Esophagus squamous epithelium (tissue), 4 donors: ENCODE data around the gene ACOX2.

ENCODE experiments used
- POLR2A ChIP-seq, 4 donors: fragments of 450-650 bp; IDR thresholded peaks; one replicate each; pipeline ENCODE4 v1.6.1; 2017; ENCODE audit warnings: antibody characterized with exemption in 4 of 4, mild to moderate bottlenecking in 4 of 4, moderate library complexity in 3 of 4
- TF ChIP-seq, protein P1 (sequence below), 6 experiments: fragments of 450-650 bp in 4 of 6; fragments of 200-600 bp in 2 of 6; sonication (generic) in 2 of 6; IDR thresholded peaks; one replicate each; pipeline ENCODE4 v1.5.1; 2016 to 2019; ENCODE audit warnings: antibody characterized with exemption in 6 of 6, mild to moderate bottlenecking in 4 of 6, moderate library complexity in 4 of 6

DNA sequence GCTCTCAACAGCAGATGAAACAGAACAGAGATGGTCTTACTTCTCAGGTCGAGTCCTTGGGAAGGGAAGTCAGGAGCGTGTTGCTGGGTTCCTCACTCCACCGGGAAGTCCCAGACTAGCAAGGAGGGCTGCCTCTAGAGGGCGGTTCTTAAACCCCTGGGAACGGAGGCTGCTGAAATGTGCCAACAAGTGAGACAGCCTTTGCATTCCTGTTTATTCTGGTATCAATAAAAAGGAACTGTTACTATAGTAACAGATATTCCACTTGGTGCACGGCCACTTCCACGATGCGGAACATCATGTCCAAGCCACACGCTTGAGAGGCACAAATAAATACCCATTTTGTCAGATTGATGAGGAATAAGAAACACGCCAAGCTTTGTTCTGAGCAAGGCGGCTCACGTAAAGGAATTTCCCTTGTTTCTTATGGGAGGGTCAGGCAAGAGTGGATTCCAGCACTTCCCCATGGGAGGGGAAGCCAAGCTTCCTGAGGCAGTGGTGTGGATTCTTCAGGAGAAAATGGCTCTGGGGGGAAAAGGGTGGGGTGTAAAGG is 40.4 kb upstream of the ACOX2 start, which contains the start of gene FAM107A:
- peak in 2 of 4 donors; percentile 11 to 44 for TF ChIP-seq POLR2A (IDR thresholded peaks at IDR 0.05)
- TF ChIP-seq, protein P1, sequence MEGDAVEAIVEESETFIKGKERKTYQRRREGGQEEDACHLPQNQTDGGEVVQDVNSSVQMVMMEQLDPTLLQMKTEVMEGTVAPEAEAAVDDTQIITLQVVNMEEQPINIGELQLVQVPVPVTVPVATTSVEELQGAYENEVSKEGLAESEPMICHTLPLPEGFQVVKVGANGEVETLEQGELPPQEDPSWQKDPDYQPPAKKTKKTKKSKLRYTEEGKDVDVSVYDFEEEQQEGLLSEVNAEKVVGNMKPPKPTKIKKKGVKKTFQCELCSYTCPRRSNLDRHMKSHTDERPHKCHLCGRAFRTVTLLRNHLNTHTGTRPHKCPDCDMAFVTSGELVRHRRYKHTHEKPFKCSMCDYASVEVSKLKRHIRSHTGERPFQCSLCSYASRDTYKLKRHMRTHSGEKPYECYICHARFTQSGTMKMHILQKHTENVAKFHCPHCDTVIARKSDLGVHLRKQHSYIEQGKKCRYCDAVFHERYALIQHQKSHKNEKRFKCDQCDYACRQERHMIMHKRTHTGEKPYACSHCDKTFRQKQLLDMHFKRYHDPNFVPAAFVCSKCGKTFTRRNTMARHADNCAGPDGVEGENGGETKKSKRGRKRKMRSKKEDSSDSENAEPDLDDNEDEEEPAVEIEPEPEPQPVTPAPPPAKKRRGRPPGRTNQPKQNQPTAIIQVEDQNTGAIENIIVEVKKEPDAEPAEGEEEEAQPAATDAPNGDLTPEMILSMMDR (IDR thresholded peaks at IDR 0.05), result peak in 3 of 6 experiments; percentile 26 to 34 (median 30)
